Body of pancreas (tissue), 4 donors: ENCODE measurements around the gene ABCC3. TPM values are rescaled to one million over a fixed set of nuclear protein-coding genes. Genes with fewer than 3 reads are reported as not detected.
A peak's percentile ranks its signal among the peaks of the same experiment; 100 is the strongest.

Experiments
- ATAC-seq: fragments of 150-250 bp; one replicate; pipeline ENCODE4 v1.9.1; 2016
- DNase-seq, 4 donors: peaks; one replicate each; pipeline ENCODE4 v3.0.0-alpha.2; 2019
- H3K27ac ChIP-seq, 4 donors: fragments of 200-600 bp; sonication (generic); 1 replicate in 3 of 4; 2 replicates in 1 of 4; pipeline versions ENCODE4 v1.5.1 to v1.6.1; 2016 to 2019; ENCODE audit warnings: mild to moderate bottlenecking in 1 of 4, mixed read lengths in 1 of 4, moderate library complexity in 1 of 4
- H3K27me3 ChIP-seq, 2 donors: fragments of 200-600 bp; sonication (generic); one replicate each; pipeline ENCODE4 v1.6.0; 2016; ENCODE audit warnings: mild to moderate bottlenecking in 1 of 2
- H3K36me3 ChIP-seq, 2 donors: fragments of 200-600 bp; sonication (generic); replicated peaks in 1 of 2; 2 replicates each; pipeline ENCODE4 v1.5.1; 2016; ENCODE audit warnings: low read depth in 2 of 2; ENCODE audit not compliant: insufficient read depth in 1 of 2
- H3K4me1 ChIP-seq: fragments of 200-600 bp; sonication (generic); one replicate; pipeline ENCODE4 v1.6.0; 2016
- H3K4me3 ChIP-seq, 2 donors: fragments of 200-600 bp; sonication (generic); 1 replicate in 1 of 2; 2 replicates in 1 of 2; pipeline ENCODE4 v1.5.1; 2016 to 2019
- H3K9me3 ChIP-seq, 3 donors: fragments of 200-600 bp; sonication (generic); 1 replicate in 2 of 3; 2 replicates in 1 of 3; pipeline ENCODE4 v1.5.1; 2016
- CTCF ChIP-seq, 7 experiments: fragments of 450-650 bp in 4 of 7; fragments of 200-600 bp in 3 of 7; sonication (generic) in 3 of 7; IDR thresholded peaks; one replicate each; pipeline ENCODE4 v1.5.1; 2016 to 2019; ENCODE audit warnings: antibody characterized with exemption in 7 of 7
- POLR2A ChIP-seq, 3 donors: fragments of 450-650 bp; IDR thresholded peaks; one replicate each; pipeline ENCODE4 v1.6.1; 2016; ENCODE audit warnings: antibody characterized with exemption in 3 of 3, mild to moderate bottlenecking in 2 of 3
- WGBS, 2 donors: methylation state at CpG; one replicate each; pipeline ENCODE4 v1.1.5; 2017; 5-methylcytosine and 5-hydroxymethylcytosine counted together
- intact Hi-C: fragments of 100-400 bp; cut with DNase I; formaldehyde crosslinking; loops from one replicate; pipeline ENCODE4 v1.15.1; 2023
- total RNA-seq, 2 donors: library from RNA; depleted of rRNA; stranded (reverse); fragments of >200 nt; gene quantifications; one replicate each; pipeline ENCODE4 v1.1.0, GENCODE V29; 2016

The ABCC3 gene
- total RNA-seq, 2 donors from 2014 or later = 130 to 163 TPM

GRCh38 chr17:50675190-50675589 lies 40.5 kb downstream of the ABCC3 start:
- Histone ChIP-seq H3K27me3 (no peaks in the 10 kb centered on the region), H3K9me3 (no peaks in the 10 kb centered on the region), H3K27ac (peak overlapping the region; percentile 15 to 76 (median 64)), H3K4me1 (peaks cover 34% of the 10 kb centered on the region), H3K36me3 (peaks cover 0 to 2% of the 10 kb centered on the region in 2 donors), H3K4me3 (no peak overlapping the region)
- ATAC-seq (no peak), DNase-seq (no peak)
- WGBS, 2 donors = 67 to 74% methylated on average over 3 of the region's 3 CpGs
- no peak for TF ChIP-seq POLR2A (IDR thresholded peaks at IDR 0.05)
- TF ChIP-seq CTCF (IDR thresholded peaks at IDR 0.05) = no peak
- intact Hi-C loops = no loop called here

GRCh38 chr17:50675627-50676026 lies 40.9 kb downstream of the ABCC3 start:
- intact Hi-C loops = no loop called here
- ATAC-seq (peak; percentile 93), DNase-seq (peak; percentile 87 to 96 (median 93))
- H3K4me1 ChIP-seq = peaks cover 32% of the 10 kb centered on the region
- WGBS, 2 donors = 47 to 84% methylated on average over 3 to 7 of the region's 7 CpGs
- H3K27me3 ChIP-seq = no peaks in the 10 kb centered on the region
- no peak overlapping the region for H3K4me3 ChIP-seq
- peak overlapping the region; percentile 25 to 76 (median 64) for H3K27ac ChIP-seq
- peaks cover 0 to 2% of the 10 kb centered on the region in 2 donors for H3K36me3 ChIP-seq
- TF ChIP-seq CTCF (IDR thresholded peaks at IDR 0.05) (peak in 3 of 7 experiments; percentile 27 to 33 (median 32)), POLR2A (IDR thresholded peaks at IDR 0.05) (no peak)
- no peaks in the 10 kb centered on the region for H3K9me3 ChIP-seq

- Histone ChIP-seq H3K4me3 (no peak overlapping the region), H3K9me3 (no peaks in the 10 kb centered on the region), H3K4me1 (peaks cover 26% of the 10 kb centered on the region), H3K36me3 (peaks cover 0 to 2% of the 10 kb centered on the region in 2 donors), H3K27me3 (no peaks in the 10 kb centered on the region), H3K27ac (peak overlapping the region; percentile 25 to 76 (median 64))
- intact Hi-C loops = no loop called here
- TF ChIP-seq CTCF (IDR thresholded peaks at IDR 0.05) (no peak), POLR2A (IDR thresholded peaks at IDR 0.05) (no peak)
- ATAC-seq (no peak), DNase-seq (no peak)
- 83 to 86% methylated on average over 24 of the region's 24 CpGs for WGBS, 2 donors
Measured at GRCh38 chr17:50676065-50676975, 41.6 kb downstream of the ABCC3 start.

- Histone ChIP-seq H3K27ac (no peak overlapping the region), H3K4me1 (peaks cover 23% of the 10 kb centered on the region), H3K4me3 (no peak overlapping the region), H3K27me3 (no peaks in the 10 kb centered on the region), H3K36me3 (peaks cover 0 to 2% of the 10 kb centered on the region in 2 donors), H3K9me3 (no peaks in the 10 kb centered on the region)
- 97 to 99% methylated on average over 11 to 12 of the region's 12 CpGs for WGBS, 2 donors
- TF ChIP-seq CTCF (IDR thresholded peaks at IDR 0.05) = no peak
- no peak for TF ChIP-seq POLR2A (IDR thresholded peaks at IDR 0.05)
- DNase-seq (peak in 1 of 4 donors; percentile 7), ATAC-seq (no peak)
- intact Hi-C loops = no loop called here
Measured at GRCh38 chr17:50677851-50678375, 43.2 kb downstream of the ABCC3 start.
